ENCODE results near the gene ACSF3. TPM values are rescaled to one million over a fixed set of nuclear protein-coding genes. Genes with fewer than 3 reads are reported as not detected.
A peak's percentile ranks its signal among the peaks of the same experiment; 100 is the strongest.

ACSF3 gene
- total RNA-seq, 3 donors from 2014 or later (not counting 1 experiment from before 2014, with no cell fraction given), result 45.0 to 71.4 (median 51.6) TPM

- Mint-ChIP-seq H3K27ac (no peak overlapping the region), H3K36me3 (no peaks in the 10 kb centered on the region), H3K4me1 (no peaks in the 10 kb centered on the region), H3K9me3 (no peaks in the 10 kb centered on the region), H3K27me3 (ENCODE audit: low read depth in 2 of 2) (no peaks in the 10 kb centered on the region), H3K4me3 (no peak overlapping the region)
- ATAC-seq (peak in 1 of 3 donors; percentile 7), DNase-seq (no peak)
- Histone ChIP-seq H3K4me3 (ENCODE audit: low read length) (no peak overlapping the region), H3K27me3 (ENCODE audit: control insufficient read depth, insufficient read depth, low read length) (no peaks in the 10 kb centered on the region), H3K36me3 (ENCODE audit: control insufficient read depth, insufficient read depth, low read length) (peaks cover 5% of the 10 kb centered on the region), H3K4me1 (ENCODE audit: control insufficient read depth, insufficient read depth, low read length) (no peaks in the 10 kb centered on the region), H3K27ac (ENCODE audit: low read length) (no peak overlapping the region), H3K9me3 (ENCODE audit: control insufficient read depth, insufficient read depth, low read length) (no peaks in the 10 kb centered on the region)
- intact Hi-C loops (cut with micrococcal nuclease), result no loop called here
- TF ChIP-seq CTCF (IDR thresholded peaks at IDR 0.05), result no peak
- 64% methylated on average over 24 of the region's 24 CpGs for WGBS (ENCODE audit: insufficient coverage)
These were observed 62.4 kb downstream of the ACSF3 start for GRCh38 chr16:89155851-89156739.

- no peaks in the 10 kb centered on the region for H3K9me3 Mint-ChIP-seq
- no peak overlapping the region for H3K4me3 Mint-ChIP-seq
- H3K27me3 Mint-ChIP-seq (ENCODE audit: low read depth in 2 of 2), result no peaks in the 10 kb centered on the region
- Histone ChIP-seq H3K36me3 (ENCODE audit: control insufficient read depth, insufficient read depth, low read length) (peaks cover 2% of the 10 kb centered on the region), H3K27ac (ENCODE audit: low read length) (no peak overlapping the region), H3K4me1 (ENCODE audit: control insufficient read depth, insufficient read depth, low read length) (no peaks in the 10 kb centered on the region), H3K27me3 (ENCODE audit: control insufficient read depth, insufficient read depth, low read length) (no peaks in the 10 kb centered on the region), H3K4me3 (ENCODE audit: low read length) (no peak overlapping the region), H3K9me3 (ENCODE audit: control insufficient read depth, insufficient read depth, low read length) (no peaks in the 10 kb centered on the region)
- no peak overlapping the region for H3K27ac Mint-ChIP-seq
- DNase-seq (no peak), ATAC-seq (no peak)
- no peaks in the 10 kb centered on the region for H3K36me3 Mint-ChIP-seq
- no peak for TF ChIP-seq CTCF (IDR thresholded peaks at IDR 0.05)
- 76% methylated on average over 26 of the region's 26 CpGs for WGBS (ENCODE audit: insufficient coverage)
- no peaks in the 10 kb centered on the region for H3K4me1 Mint-ChIP-seq
- intact Hi-C loops (cut with micrococcal nuclease), result no loop called here
These were observed 63.3 kb downstream of the ACSF3 start for GRCh38 chr16:89156740-89157645.

- no peaks in the 10 kb centered on the region for H3K27me3 Mint-ChIP-seq (ENCODE audit: low read depth in 2 of 2)
- no peak for TF ChIP-seq CTCF (IDR thresholded peaks at IDR 0.05)
- Histone ChIP-seq H3K9me3 (ENCODE audit: control insufficient read depth, insufficient read depth, low read length) (no peaks in the 10 kb centered on the region), H3K27me3 (ENCODE audit: control insufficient read depth, insufficient read depth, low read length) (no peaks in the 10 kb centered on the region), H3K4me1 (ENCODE audit: control insufficient read depth, insufficient read depth, low read length) (no peaks in the 10 kb centered on the region), H3K27ac (ENCODE audit: low read length) (no peak overlapping the region), H3K36me3 (ENCODE audit: control insufficient read depth, insufficient read depth, low read length) (no peaks in the 10 kb centered on the region), H3K4me3 (ENCODE audit: low read length) (no peak overlapping the region)
- intact Hi-C loops (cut with micrococcal nuclease), result no loop called here
- H3K36me3 Mint-ChIP-seq, result no peaks in the 10 kb centered on the region
- H3K4me1 Mint-ChIP-seq, result no peaks in the 10 kb centered on the region
- no peak for DNase-seq
- no peak overlapping the region for H3K4me3 Mint-ChIP-seq
- ATAC-seq, result no peak
- H3K9me3 Mint-ChIP-seq, result no peaks in the 10 kb centered on the region
- no peak overlapping the region for H3K27ac Mint-ChIP-seq
- WGBS (ENCODE audit: insufficient coverage), result 96% methylated on average over 12 of the region's 12 CpGs
These were observed 64.1 kb downstream of the ACSF3 start for GRCh38 chr16:89157778-89158177.

Data from natural killer cell (primary cell).